ENCODE measurements around the gene KRTAP4-7.
"Not testable (repeated sequence)": the region's sequence is repeated elsewhere in the genome, so short reads cannot be mapped to it uniquely, and the experiment has no call there.

The KRTAP4-7 gene

DNA sequence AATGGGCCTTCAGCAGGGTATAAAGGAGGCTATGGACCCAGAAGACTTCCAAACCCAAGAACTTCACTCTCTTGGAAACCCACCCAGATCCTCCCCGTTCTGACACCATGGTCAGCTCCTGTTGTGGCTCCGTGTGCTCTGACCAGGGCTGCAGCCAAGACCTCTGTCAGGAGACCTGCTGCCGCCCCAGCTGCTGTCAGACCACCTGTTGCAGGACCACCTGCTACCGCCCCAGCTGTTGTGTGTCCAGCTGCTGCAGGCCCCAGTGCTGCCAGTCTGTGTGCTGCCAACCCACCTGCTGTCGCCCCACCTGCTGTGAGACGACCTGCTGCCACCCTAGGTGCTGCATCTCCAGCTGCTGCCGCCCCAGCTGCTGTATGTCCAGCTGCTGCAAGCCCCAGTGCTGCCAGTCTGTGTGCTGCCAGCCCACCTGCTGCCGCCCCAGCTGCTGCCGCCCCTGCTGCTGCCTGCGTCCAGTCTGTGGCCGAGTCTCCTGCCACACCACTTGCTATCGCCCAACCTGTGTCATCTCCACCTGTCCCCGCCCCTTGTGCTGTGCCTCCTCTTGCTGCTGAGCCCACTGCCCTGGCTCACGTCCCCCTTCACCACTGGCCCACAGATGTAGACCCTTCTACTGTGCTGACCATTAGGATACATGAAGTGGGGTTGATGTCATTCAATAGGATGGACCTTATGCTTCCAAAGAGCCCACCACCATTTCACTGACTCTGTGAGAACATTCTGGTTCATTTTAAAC is at the start of gene KRTAP4-7:
TSS of gene KRTAP4-7 (plus strand) at position 51 of the 757 bp plus-strand sequence. CDS start at position 108, 57 bp downstream.
- DNase-seq = not testable (repeated sequence)

DNA sequence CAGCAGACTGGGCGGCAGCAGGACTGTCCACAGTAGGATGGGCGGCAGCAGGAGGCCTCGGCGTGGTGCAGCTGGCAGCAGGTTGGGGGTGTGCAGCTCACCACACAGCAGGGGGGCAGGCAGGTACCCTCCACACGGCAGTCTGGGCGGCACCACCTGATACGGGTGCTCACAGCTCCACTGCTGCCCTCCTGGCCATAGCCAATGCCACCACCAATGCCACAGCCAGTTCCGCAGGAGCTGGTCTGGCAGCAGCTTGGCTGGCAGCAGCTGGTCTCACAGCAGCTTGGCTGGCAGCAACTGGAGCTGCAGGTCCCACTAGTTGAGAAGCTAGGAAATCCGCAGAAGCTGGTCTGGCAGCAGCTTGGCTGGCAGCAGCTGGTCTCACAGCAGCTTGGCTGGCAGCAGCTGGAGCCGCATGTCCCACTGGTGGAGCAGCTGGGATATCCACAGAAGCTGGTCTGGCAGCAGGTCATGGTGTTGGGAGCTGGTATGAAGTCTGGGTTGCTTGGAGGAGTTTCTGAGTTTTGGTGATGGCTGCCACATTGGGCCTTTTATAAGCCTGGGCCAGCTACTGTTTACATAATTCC is 49.5 kb upstream of the KRTAP4-7 start, which contains the start of gene KRTAP1-3:
TSS of gene KRTAP1-3 (minus strand) at position 529 of the 590 bp plus-strand sequence. CDS start at position 476, 53 bp downstream.
- DNase-seq = not testable (repeated sequence)

DNA sequence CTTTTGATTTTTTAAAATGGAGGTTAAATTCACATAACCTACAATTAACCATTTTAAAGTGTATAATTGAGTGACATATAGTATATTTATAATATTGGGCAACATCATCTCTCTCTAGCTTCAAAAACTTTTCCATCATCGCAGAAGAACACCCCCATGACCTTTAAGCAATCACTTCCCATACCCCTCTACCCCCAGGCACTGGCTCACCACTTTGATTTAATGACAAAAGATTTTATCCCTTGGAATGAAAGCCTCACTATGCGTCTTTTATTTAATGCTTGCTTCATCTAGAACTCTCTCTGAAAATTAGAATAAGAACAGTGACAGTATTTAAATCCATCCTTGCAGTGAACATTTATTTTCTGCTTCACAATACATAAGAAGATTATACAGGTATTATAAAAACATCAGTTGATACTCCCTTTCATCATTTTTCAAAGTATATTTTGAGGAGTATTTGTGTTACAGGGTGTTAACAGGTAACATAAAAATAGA is 46.0 kb upstream of the KRTAP4-7 start:
- DNase-seq = no peak

DNA sequence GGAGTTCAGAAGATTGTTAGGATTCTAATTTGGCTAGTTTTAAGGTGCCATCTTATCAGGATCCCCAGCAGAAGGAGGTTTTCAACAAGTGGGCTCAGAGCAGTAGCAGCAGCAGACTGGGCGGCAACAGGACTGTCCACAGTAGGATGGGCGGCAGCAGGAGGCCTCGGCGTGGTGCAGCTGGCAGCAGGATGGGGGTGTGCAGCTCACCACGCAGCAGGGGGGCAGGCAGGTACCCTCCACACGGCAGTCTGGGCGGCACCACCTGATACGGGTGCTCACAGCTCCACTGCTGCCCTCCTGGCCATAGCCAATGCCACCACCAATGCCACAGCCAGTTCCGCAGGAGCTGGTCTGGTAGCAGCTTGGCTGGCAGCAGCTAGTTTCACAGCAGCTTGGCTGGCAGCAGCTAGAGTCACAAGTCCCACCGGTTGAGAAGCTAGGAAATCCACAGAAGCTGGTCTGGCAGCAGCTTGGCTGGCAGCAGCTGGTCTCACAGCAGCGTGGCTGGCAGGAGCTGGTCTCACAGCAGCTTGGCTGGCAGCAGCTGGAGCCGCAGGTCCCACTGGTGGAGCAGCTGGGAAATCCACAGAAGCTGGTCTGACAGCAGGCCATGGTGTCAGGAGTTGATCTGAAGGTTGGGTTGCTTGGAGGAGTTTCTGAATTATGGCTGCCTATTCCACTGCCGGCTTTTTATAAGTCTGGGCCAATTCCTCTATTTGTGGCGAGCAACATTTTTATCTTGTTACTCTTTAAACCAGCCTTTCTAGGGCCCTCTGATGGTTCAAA is 43.0 kb upstream of the KRTAP4-7 start, which contains the start of gene KRTAP1-1:
TSS of gene KRTAP1-1 (minus strand) at position 668 of the 789 bp plus-strand sequence. CDS start at position 615, 53 bp downstream.
- not testable (repeated sequence) for DNase-seq

DNA sequence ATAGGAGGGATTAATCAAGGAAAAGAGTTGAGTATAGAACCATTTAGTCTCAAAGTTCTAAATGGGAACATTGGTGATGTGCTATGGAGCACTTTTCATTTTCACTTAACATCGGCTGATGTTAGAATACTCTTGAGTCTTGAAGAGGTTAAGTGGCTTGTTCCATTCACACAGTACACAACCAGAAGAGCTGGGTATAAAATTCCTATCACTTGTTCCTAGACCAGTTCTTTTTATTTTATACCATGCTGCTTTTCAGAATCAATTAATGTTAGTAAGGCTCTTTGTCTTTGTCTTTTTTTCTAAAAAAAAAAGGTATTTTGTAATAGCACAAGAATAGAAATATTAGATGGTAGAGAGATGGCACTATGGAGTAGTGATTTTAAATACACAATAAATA is 41.0 kb upstream of the KRTAP4-7 start:
- no peak for DNase-seq

DNA sequence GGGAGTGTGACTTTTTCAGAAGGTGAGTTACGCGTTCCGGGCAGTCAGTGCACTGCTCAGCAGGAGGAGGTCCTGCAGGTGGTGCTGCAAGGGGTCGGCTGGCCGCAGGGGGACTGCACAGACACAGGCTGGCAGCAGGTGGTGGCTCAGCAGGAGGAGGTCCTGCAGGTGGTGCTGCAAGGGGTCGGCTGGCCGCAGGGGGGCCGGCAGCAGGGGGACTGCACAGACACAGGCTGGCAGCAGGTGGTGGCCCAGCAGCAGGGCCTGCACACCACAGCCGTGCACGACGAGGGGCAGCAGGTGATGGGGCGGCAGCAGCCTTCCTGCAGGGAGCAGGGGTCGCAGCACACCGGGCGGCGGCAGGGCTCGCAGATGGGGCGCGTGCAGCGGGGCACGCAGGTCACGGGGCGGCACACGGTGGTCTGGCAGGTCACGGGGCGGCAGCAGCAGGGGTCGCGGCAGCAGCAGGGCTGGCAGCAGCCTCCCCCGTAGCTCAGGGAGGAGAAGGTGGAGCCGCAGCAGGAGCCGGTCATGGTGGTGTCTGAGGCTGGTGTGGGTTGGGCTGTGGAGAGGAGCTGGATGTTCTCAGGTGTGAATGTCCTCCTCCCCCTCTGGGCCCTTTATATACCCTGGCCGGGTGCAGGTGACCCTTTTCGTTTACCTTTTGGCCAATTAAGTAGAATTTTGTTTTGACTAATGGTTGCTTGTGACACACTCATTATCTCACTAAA is 37.0 kb upstream of the KRTAP4-7 start, which contains the start of gene KRTAP2-1:
TSS of gene KRTAP2-1 (minus strand) at position 582 of the 731 bp plus-strand sequence. CDS start at position 533, 49 bp downstream.
- not testable (repeated sequence) for DNase-seq

DNA sequence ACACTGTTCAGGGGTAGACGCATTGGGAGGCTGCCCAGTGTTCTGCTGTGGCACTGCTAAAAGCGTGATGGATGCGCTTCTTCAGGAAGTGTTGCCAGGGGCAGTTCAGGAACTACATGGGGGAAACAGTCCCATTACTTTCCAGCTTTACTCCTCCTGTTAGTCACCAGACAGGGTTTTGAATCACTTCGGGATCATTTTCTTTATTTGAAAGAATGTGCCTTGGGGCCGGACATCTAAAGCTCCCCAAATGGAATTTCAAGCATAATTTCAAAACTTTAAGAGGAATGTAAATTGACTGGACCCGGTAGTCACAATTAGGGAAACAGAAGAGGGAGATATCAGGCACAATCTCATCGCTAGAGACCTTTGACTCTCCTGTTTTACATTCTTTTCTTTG is 35.5 kb upstream of the KRTAP4-7 start:
- DNase-seq = no peak

DNA sequence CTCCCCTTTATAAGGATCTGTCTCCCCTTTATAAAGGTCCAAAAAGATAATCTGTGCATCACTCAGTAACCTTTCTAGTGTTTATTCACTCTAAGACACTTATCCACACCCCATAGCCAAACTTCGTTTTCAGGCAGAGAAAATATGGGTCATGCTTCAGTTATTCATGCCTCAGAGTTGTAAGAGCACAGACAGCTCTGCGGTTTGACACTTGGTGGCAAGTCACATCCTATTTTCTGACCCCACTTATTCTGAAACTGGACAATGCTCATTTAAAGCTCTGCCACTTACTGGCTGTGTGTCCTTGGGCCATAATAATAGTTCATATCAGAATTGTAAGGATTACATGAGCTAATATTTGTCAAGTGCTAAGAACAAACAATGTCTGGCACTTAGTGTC is 34.8 kb upstream of the KRTAP4-7 start:
- no peak for DNase-seq

DNA sequence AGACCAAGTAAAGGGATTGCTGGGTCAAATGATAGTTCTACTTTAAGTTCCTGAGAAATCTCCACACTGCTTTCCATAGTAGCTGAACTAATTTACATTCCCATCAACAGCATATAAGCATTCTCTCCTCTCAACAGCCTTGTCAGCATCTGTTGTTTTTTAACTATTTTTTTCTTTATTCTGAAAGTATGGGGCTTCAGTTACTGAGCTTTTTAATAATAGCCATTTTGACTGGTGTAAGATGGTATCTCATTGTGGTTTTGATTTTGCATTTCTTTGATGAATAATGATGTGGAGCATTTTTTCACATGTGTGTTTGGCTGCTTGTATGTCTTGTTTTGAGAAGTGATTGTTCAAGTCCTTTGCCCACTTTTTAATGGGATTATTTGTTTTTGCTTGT is 31.4 kb upstream of the KRTAP4-7 start:
- no peak for DNase-seq

DNA sequence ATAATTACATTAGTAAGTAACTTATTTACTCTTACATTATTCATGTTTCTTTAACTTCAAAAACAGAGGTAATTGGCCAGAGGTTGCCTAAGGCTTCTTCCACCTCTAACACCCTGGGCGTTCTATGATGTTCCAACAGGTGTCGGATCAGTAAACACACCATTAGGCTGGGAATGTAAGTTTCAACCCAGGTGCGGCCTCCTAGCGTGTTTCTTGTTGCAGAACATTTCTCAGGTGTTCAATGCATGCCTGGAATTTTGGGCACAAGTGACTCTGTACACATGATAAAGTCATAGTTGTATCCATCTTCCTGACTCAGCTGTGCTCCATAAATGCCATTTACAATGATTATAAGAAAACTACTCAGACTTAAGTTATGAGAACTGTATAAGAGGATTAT is 29.9 kb upstream of the KRTAP4-7 start:
- no peak for DNase-seq

DNA sequence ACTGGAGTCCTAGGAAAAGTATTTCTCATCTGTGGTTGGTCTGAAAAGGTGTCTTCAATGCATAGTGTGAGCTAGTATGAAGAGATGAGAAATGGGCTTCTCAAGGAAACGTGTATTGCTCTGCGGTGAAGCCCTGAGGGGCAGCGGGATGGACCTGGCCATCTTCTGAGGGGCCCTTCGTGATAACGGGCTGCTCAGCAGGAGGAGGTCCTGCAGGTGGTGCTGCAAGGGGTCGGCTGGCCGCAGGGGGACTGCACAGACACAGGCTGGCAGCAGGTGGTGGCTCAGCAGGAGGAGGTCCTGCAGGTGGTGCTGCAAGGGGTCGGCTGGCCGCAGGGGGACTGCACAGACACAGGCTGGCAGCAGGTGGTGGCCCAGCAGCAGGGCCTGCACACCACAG is 29.4 kb upstream of the KRTAP4-7 start:
- not testable (repeated sequence) for DNase-seq

DNA sequence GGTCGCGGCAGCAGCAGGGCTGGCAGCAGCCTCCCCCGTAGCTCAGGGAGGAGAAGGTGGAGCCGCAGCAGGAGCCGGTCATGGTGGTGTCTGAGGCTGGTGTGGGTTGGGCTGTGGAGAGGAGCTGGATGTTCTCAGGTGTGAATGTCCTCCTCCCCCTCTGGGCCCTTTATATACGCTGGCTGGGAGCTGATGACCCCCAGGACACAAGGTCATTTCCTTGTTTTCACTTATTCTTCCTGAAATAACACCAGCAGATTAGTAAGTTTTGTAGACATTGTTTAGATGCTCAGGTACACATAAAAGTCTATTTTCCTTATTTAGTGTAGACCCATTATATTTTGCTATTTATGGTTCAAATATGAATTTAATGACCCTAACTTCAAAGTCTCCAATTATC is 28.8 kb upstream of the KRTAP4-7 start, which contains the start of gene KRTAP2-2:
TSS of gene KRTAP2-2 (minus strand) at position 101 of the 400 bp plus-strand sequence. CDS start at position 82, 19 bp downstream.
- not testable (repeated sequence) for DNase-seq

DNA sequence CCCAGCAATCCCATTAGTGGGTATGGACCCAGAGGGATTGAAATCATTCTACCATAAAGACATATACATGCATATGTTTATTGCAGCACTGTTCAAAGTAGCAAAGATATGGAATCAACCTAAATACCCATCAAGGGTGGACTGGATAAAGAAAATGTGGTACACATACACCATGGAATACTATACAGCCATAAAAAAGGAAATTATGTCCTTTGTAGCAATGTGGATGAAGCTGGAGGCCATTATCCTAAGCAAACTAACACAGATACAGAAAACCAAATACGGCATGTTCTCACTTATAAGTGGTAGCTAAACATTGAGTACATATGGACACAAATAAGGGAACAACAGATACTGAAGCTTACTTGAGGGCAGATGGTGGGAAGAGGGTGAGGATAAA is 26.4 kb upstream of the KRTAP4-7 start:
- no peak for DNase-seq

DNA sequence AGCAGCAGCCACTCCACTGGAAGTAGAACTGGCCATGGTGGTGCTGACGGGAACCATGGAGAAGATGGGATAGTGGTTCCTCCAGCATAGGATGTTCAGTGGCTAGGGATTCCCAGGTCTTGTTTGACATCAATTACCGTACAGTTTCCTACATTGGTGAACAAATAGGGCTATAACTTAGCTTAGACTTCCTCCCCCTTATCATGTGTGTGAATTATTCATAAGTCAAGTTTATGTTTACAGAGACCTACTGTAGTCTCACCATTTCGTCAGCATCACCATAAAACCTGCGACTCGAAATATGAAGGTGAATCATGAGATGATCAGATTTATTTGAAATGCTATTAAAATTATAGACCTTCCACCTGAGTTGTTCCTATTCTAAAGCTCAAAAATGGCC is 25.2 kb upstream of the KRTAP4-7 start:
- no peak for DNase-seq

DNA sequence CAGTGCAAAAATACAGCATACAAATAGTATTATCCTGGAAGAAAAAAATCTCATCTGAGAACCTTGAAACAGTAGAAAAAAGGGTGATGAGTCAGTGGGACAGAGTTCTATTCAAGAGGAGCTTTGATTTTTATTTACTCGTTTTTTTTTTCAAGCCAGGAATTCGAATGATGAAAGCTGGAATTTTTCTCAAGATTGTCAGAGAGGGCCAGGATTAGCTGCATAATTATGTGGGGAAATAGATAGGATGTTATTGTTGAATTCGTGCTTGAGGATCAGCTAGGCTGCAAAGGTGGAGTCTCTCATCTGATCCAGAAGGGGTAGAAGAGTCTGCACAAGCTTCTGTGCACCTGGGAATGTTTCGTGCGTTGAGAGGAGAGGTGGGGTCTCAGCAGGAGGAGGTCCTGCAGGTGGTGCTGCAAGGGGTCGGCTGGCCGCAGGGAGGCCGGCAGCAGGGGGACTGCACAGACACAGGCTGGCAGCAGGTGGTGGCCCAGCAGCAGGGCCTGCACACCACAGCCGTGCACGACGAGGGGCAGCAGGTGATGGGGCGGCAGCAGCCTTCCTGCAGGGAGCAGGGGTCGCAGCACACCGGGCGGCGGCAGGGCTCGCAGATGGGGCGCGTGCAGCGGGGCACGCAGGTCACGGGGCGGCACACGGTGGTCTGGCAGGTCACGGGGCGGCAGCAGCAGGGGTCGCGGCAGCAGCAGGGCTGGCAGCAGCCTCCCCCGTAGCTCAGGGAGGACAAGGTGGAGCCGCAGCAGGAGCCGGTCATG is 24.5 kb upstream of the KRTAP4-7 start:
- DNase-seq = not testable (repeated sequence)

DNA sequence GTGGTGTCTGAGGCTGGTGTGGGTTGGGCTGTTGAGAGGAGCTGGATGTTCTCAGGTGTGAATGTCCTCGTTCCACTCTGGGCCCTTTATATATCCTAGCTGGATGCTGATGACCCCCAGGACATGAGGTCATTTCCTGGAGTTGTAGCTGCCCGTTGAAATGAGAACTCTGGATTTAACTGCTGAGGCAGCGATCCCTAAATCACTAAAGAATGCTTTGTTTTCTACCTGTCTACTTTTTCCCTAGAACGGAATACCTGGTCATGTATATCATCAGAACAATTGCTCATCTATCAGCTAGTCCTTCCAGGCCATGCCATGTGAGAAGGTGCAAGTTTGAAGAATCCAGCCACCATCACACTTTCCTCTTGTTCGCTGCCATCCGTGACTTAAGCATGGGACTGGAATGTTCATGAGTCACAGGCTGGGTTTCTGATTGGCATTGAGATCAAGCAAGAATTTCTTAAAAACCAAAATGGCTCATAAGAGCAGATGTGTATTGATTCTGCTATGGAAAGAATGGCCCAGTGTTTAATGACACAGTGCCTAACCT is 23.8 kb upstream of the KRTAP4-7 start, which contains the start of gene KRTAP2-3:
TSS of gene KRTAP2-3 (minus strand) at position 63 of the 553 bp plus-strand sequence. CDS start 64 bp downstream, outside the sequence.
- no peak for DNase-seq

DNA sequence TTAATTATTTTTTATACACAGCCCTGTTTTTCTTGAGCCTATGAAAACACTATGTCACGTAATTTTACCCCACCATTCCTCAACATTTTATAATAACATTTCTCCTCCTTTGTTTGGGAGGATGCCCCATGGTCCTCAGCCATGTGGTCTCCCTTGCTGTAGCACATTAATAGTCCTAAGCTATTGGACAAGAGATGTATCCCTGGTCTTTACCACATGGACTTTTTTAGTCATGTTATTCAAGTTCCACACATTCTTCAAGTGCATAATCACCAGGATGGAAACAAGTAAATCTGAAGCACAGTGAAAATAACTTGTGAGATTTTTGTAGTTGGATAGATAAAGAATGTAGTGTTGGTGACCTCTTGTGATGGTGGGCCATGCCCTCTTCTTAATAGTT is 22.0 kb upstream of the KRTAP4-7 start:
- no peak for DNase-seq

DNA sequence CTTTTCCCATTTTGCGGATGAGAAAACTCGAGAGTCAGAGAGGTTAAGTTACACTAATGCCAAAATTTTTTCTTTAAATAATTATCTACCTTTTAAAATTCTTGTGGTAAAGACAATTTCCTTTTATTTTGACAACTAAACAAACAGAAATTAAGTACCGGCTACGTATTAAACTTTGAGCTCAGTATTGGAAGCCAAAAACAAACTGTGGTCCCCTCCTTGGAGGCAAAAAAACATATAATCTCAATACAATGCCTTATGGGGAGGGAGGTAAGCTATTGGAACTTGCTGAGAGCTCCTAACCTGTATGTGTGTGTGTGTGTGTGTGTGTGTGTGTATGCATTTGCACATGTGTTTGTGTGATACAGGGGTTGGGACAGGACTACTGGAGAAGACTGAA is 20.5 kb upstream of the KRTAP4-7 start:
- DNase-seq = no peak

DNA sequence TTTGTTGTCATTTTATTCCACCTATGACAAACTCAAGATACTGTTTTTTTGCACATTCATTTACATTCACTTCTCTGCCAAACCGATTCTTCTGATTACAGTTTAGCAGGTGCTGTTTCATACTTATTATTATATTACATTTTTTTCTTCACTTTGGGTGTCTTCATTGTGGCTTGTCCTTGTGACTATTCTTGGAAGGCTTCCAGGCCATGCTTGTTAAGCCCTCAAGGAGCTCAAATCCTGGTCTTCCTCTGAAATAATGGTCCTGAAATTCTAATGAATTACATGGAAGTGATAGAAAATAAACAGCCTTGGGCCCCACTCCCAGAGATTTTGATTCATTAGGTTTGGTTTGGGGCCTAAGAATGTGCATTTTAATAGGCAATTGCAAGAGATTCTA is 19.6 kb upstream of the KRTAP4-7 start:
- DNase-seq = no peak

DNA sequence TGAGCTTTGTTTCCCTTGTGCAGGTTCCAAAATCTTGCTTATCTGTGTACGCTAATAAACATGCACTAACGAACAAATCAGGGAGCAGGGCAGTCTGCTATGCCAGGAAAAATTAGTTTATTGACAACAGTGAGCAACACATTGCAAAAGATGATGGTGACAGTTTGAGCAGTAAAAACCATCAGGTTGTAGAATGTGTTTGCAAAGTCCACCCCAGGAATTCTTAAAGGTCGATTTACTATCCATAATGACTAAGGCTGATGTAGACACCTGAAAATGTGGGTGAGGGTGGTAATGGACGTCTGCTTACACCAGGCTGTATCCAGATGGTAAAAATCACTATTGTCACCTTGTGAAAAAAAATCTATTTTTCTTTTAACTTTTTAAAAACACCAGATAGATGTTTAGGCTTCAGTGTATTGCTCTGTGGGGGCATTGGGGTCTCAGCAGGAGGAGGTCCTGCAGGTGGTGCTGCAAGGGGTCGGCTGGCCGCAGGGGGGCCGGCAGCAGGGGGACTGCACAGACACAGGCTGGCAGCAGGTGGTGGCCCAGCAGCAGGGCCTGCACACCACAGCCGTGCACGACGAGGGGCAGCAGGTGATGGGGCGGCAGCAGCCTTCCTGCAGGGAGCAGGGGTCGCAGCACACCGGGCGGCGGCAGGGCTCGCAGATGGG is 18.8 kb upstream of the KRTAP4-7 start:
- DNase-seq = not testable (repeated sequence)
